Right atrium auricular region (tissue), 2 donors: ENCODE measurements around the gene HS3ST3A1. TPM values are rescaled to one million over a fixed set of nuclear protein-coding genes. Genes with fewer than 3 reads are reported as not detected.

ENCODE experiments used
- DNase-seq: peaks from one replicate; pipeline ENCODE4 v3.0.0-alpha.2; 2019; ENCODE audit warnings: low spot score
- H3K27ac ChIP-seq, 2 donors: fragments of 200-600 bp; sonication (generic); 1 replicate in 1 of 2; 2 replicates in 1 of 2; pipeline ENCODE4 v1.5.1; 2016 to 2019
- H3K27me3 ChIP-seq, 2 donors: fragments of 200-600 bp; sonication (generic); one replicate each; pipeline versions ENCODE4 v1.5.1 to v1.6.0; 2017 to 2019
- H3K36me3 ChIP-seq: fragments of 200-600 bp; sonication (generic); one replicate; pipeline ENCODE4 v1.5.1; 2016
- H3K4me1 ChIP-seq, 2 donors: fragments of 200-600 bp; sonication (generic); one replicate each; pipeline versions ENCODE4 v1.5.1 to v1.6.0; 2017 to 2019
- H3K4me3 ChIP-seq, 2 donors: fragments of 200-600 bp; sonication (generic); 1 replicate in 1 of 2; 2 replicates in 1 of 2; pipeline ENCODE4 v1.5.1; 2017 to 2019; ENCODE audit warnings: mild to moderate bottlenecking in 1 of 2, moderate library complexity in 1 of 2
- H3K9me3 ChIP-seq, 2 donors: fragments of 200-600 bp; sonication (generic); one replicate each; pipeline ENCODE4 v1.5.1; 2019
- CTCF ChIP-seq, 2 donors: fragments of 200-600 bp; sonication (generic); IDR thresholded peaks; one replicate each; pipeline ENCODE4 v1.5.1; 2019; ENCODE audit warnings: antibody characterized with exemption in 2 of 2
- total RNA-seq, 2 donors: library from RNA; depleted of rRNA; stranded (reverse); fragments of >200 nt; gene quantifications; one replicate each; pipeline ENCODE4 v1.1.0, GENCODE V29; 2016

The HS3ST3A1 gene
- total RNA-seq, 2 donors from 2014 or later, result 5.6 TPM; not detected in 1

- Histone ChIP-seq H3K27ac (no peak overlapping the region), H3K4me3 (no peak overlapping the region), H3K4me1 (no peaks in the 10 kb centered on the region), H3K27me3 (no peaks in the 10 kb centered on the region), H3K9me3 (no peaks in the 10 kb centered on the region), H3K36me3 (no peaks in the 10 kb centered on the region)
- TF ChIP-seq CTCF (IDR thresholded peaks at IDR 0.05), result no peak
- no peak for DNase-seq
Measured at GRCh38 chr17:13520899-13521572, 80.7 kb downstream of the HS3ST3A1 start.

GRCh38 chr17:13518261-13519000 is 83.3 kb downstream of the HS3ST3A1 start:
- no peaks in the 10 kb centered on the region for H3K36me3 ChIP-seq
- no peaks in the 10 kb centered on the region for H3K27me3 ChIP-seq
- H3K9me3 ChIP-seq, result no peaks in the 10 kb centered on the region
- H3K27ac ChIP-seq, result no peak overlapping the region
- no peak overlapping the region for H3K4me3 ChIP-seq
- H3K4me1 ChIP-seq, result no peaks in the 10 kb centered on the region
- no peak for TF ChIP-seq CTCF (IDR thresholded peaks at IDR 0.05)
- DNase-seq, result no peak

- Histone ChIP-seq H3K9me3 (no peaks in the 10 kb centered on the region), H3K36me3 (no peaks in the 10 kb centered on the region), H3K27me3 (no peaks in the 10 kb centered on the region), H3K27ac (no peak overlapping the region), H3K4me1 (peaks cover 0 to 4% of the 10 kb centered on the region in 2 donors), H3K4me3 (no peak overlapping the region)
- no peak for TF ChIP-seq CTCF (IDR thresholded peaks at IDR 0.05)
- DNase-seq, result no peak
Measured at GRCh38 chr17:13513039-13513405, 88.7 kb downstream of the HS3ST3A1 start.

GRCh38 chr17:13510062-13510461 is 91.7 kb downstream of the HS3ST3A1 start:
- no peak overlapping the region for H3K27ac ChIP-seq
- TF ChIP-seq CTCF (IDR thresholded peaks at IDR 0.05), result no peak
- peaks cover 0 to 4% of the 10 kb centered on the region in 2 donors for H3K4me1 ChIP-seq
- H3K4me3 ChIP-seq, result no peak overlapping the region
- no peaks in the 10 kb centered on the region for H3K36me3 ChIP-seq
- H3K9me3 ChIP-seq, result no peaks in the 10 kb centered on the region
- no peak for DNase-seq
- H3K27me3 ChIP-seq, result no peaks in the 10 kb centered on the region

GRCh38 chr17:13509527-13509926 is 92.2 kb downstream of the HS3ST3A1 start:
- H3K9me3 ChIP-seq, result no peaks in the 10 kb centered on the region

More at GRCh38 chr17:13509527-13509926, 92.2 kb downstream of the HS3ST3A1 start:
- no peak overlapping the region for H3K27ac ChIP-seq
- no peak for DNase-seq
- H3K36me3 ChIP-seq, result no peaks in the 10 kb centered on the region
- no peaks in the 10 kb centered on the region for H3K27me3 ChIP-seq
- no peak overlapping the region for H3K4me3 ChIP-seq
- peaks cover 0 to 4% of the 10 kb centered on the region in 2 donors for H3K4me1 ChIP-seq
- TF ChIP-seq CTCF (IDR thresholded peaks at IDR 0.05), result no peak
